ENCODE measurements around the gene SLC30A4.
A peak's percentile ranks its signal among the peaks of the same experiment; 100 is the strongest.
"Not testable (repeated sequence)": the region's sequence is repeated elsewhere in the genome, so short reads cannot be mapped to it uniquely, and the experiment has no call there.

SLC30A4 gene

GRCh38 chr15:45521596-45522327 lies 793 bp downstream of the SLC30A4 start:
- in situ Hi-C loops (cut with HindIII; ENCODE audit: low sequenced_read_pairs), result no loop called here
- no peak for TF ChIP-seq CTCF (IDR thresholded peaks at IDR 0.05; ENCODE audit: low read depth, low read length, missing control alignments)

GRCh38 chr15:45510758-45511280 lies 11.7 kb downstream of the SLC30A4 start:
- in situ Hi-C loops (cut with HindIII; ENCODE audit: low sequenced_read_pairs), result no loop called here
- no peak overlapping the region for H3K4me3 ChIP-seq (ENCODE audit: low read depth, low read length)
- no peak for TF ChIP-seq CTCF (IDR thresholded peaks at IDR 0.05; ENCODE audit: low read depth, low read length, missing control alignments)
- DNase-seq (ENCODE audit: low read depth), result no peak

More at GRCh38 chr15:45521596-45522327, 793 bp downstream of the SLC30A4 start:
- DNase-seq (ENCODE audit: low read depth), result no peak
- peak overlapping the region; percentile 72 for H3K4me3 ChIP-seq (ENCODE audit: low read depth, low read length)

DNA sequence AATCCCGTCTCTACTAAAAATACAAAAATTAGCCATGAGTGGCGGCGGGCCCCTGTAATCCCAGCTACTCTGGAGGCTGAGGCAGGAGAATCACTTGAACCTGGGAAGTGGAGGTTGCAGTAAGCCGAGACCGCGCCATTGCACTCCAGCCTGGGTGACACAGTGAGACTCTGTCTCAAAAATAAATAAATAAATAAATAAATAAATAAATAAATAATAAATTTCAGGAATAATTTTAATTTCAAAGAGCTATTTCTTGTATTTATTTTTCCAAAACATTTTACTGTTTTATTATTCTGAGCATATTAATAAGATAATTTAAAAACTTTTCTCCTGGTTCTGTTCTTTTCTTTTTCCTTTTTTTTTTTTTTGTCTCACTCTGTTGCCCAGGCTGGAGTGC lies 15.4 kb downstream of the SLC30A4 start:
- in situ Hi-C loops (cut with HindIII; ENCODE audit: low sequenced_read_pairs); DNase-seq (ENCODE audit: low read depth); H3K4me3 ChIP-seq (ENCODE audit: low read depth, low read length): not testable (repeated sequence)

- in situ Hi-C loops (cut with HindIII; ENCODE audit: low sequenced_read_pairs), result no loop called here
- DNase-seq (ENCODE audit: low read depth), result no peak
These were observed 23.1 kb downstream of the SLC30A4 start for GRCh38 chr15:45499426-45499825.

GRCh38 chr15:45498701-45499100 lies 23.9 kb downstream of the SLC30A4 start:
- DNase-seq (ENCODE audit: low read depth), result no peak
- in situ Hi-C loops (cut with HindIII; ENCODE audit: low sequenced_read_pairs), result no loop called here
- H3K4me3 ChIP-seq (ENCODE audit: low read depth, low read length), result no peak overlapping the region
- no peak for TF ChIP-seq CTCF (IDR thresholded peaks at IDR 0.05; ENCODE audit: low read depth, low read length, missing control alignments)

More at GRCh38 chr15:45499426-45499825, 23.1 kb downstream of the SLC30A4 start:
- no peak for TF ChIP-seq CTCF (IDR thresholded peaks at IDR 0.05; ENCODE audit: low read depth, low read length, missing control alignments)
- no peak overlapping the region for H3K4me3 ChIP-seq (ENCODE audit: low read depth, low read length)

DNA sequence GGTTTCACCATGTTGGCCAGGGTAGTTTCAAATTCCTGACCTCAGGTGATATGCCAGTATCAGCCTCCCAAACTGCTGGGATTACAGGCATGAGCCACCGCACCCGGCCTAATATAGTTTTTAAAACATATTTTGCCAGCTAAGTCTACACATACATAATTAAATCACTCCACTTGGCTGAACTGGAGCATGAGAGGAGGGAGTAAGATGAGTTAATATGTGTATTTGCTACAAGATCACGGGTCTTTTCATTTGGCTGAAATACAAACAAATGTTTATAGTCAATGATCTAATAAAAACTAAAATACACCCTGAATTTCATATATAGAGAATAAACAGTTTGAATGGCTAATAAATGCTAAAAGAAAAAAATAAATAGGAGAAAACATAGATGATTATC lies 25.3 kb downstream of the SLC30A4 start:
- DNase-seq (ENCODE audit: low read depth), result no peak
- no peak for TF ChIP-seq CTCF (IDR thresholded peaks at IDR 0.05; ENCODE audit: low read depth, low read length, missing control alignments)
- H3K4me3 ChIP-seq (ENCODE audit: low read depth, low read length), result no peak overlapping the region
- in situ Hi-C loops (cut with HindIII; ENCODE audit: low sequenced_read_pairs), result no loop called here

DNA sequence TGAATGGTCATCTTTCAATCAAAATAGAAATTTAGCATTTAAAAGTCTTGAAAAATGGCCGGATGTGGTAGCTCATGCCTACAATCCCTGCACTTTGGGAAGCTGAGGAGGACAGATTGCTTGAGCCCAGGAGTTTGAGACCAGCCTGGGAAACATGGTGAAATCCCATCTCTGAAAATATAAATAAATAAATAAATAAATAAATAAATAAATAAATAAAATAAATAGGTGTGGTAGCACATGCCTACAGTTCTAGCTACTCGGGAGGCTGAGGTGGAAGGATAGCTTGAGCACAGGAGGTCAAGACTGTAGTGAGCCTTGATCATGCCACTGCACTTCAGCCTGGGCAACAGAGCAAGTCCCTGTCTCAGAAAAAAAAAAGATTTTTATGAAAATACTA lies 25.9 kb downstream of the SLC30A4 start:
- H3K4me3 ChIP-seq (ENCODE audit: low read depth, low read length), result no peak overlapping the region
- TF ChIP-seq CTCF (IDR thresholded peaks at IDR 0.05; ENCODE audit: low read depth, low read length, missing control alignments), result no peak
- in situ Hi-C loops (cut with HindIII; ENCODE audit: low sequenced_read_pairs), result no loop called here
- DNase-seq (ENCODE audit: low read depth), result no peak
